ENCODE data around the gene ADGRE1. TPM values are rescaled to one million over a fixed set of nuclear protein-coding genes. Genes with fewer than 3 reads are reported as not detected.

ADGRE1 gene
- total RNA-seq, 1 experiment from 2014 or later = 15.0 TPM

GRCh38 chr19:6988257-6988656, 100.9 kb downstream of the ADGRE1 start:
- no peak for DNase-seq (ENCODE audit: low read depth)
- in situ Hi-C loops (cut with HindIII; ENCODE audit: low pct_unique_long_range_greater_than_20kb, low sequenced_read_pairs) = no loop called here

Other genes with a start within 250 kb of the ADGRE1 start
- gene TNFSF14, start 217.4 kb upstream of the ADGRE1 start, total RNA-seq (2014; rRNA removed; shearing (Covaris generic); ENCODE audit: low replicate concordance) = not detected in 2 replicates
- 4.0 and 6.5 TPM in 2 replicates for gene C3, start 166.9 kb upstream of the ADGRE1 start, total RNA-seq (2014; rRNA removed; shearing (Covaris generic); ENCODE audit: low replicate concordance)
- 52.8 TPM in 2 replicates for gene GPR108, start 150.0 kb upstream of the ADGRE1 start, total RNA-seq (2014; rRNA removed; shearing (Covaris generic); ENCODE audit: low replicate concordance)
- 39.4 and 50.5 TPM in 2 replicates for gene TRIP10, start 147.9 kb upstream of the ADGRE1 start, total RNA-seq (2014; rRNA removed; shearing (Covaris generic); ENCODE audit: low replicate concordance)
- 12.9 and 22.1 TPM in 2 replicates for gene SH2D3A, start 120.1 kb upstream of the ADGRE1 start, total RNA-seq (2014; rRNA removed; shearing (Covaris generic); ENCODE audit: low replicate concordance)
- gene VAV1, start 114.9 kb upstream of the ADGRE1 start, total RNA-seq (2014; rRNA removed; shearing (Covaris generic); ENCODE audit: low replicate concordance) = 5.3 and 6.8 TPM in 2 replicates
- gene MBD3L2B, start 133.9 kb downstream of the ADGRE1 start, total RNA-seq (2014; rRNA removed; shearing (Covaris generic); ENCODE audit: low replicate concordance) = not detected in 2 replicates
- gene MBD3L5, start 143.0 kb downstream of the ADGRE1 start, total RNA-seq (2014; rRNA removed; shearing (Covaris generic); ENCODE audit: low replicate concordance) = not detected in 2 replicates
- not detected in 2 replicates for gene MBD3L4, start 152.6 kb downstream of the ADGRE1 start, total RNA-seq (2014; rRNA removed; shearing (Covaris generic); ENCODE audit: low replicate concordance)
- not detected in 2 replicates for gene MBD3L2, start 161.7 kb downstream of the ADGRE1 start, total RNA-seq (2014; rRNA removed; shearing (Covaris generic); ENCODE audit: low replicate concordance)
- not detected in 2 replicates for gene MBD3L3, start 171.1 kb downstream of the ADGRE1 start, total RNA-seq (2014; rRNA removed; shearing (Covaris generic); ENCODE audit: low replicate concordance)
- 1.6 and 3.1 TPM in 2 replicates for gene ZNF557, start 182.1 kb downstream of the ADGRE1 start, total RNA-seq (2014; rRNA removed; shearing (Covaris generic); ENCODE audit: low replicate concordance)